ENCODE results near the gene TM4SF4. TPM values are rescaled to one million over a fixed set of nuclear protein-coding genes. Genes with fewer than 3 reads are reported as not detected.

TM4SF4 gene
- total and polyA plus RNA-seq, 2 donors from 2014 or later, result 0.92 to 0.94 TPM

- Histone ChIP-seq H3K9ac (ENCODE audit: low read length in 3 of 3) (no peak overlapping the region), H3K4me1 (ENCODE audit: control insufficient read depth in 2 of 3, insufficient read depth in 2 of 3, low read depth in 1 of 3, low read length in 3 of 3) (no peaks in the 10 kb centered on the region), H3K36me3 (ENCODE audit: control insufficient read depth in 2 of 3, insufficient read depth in 3 of 3, low read length in 3 of 3) (peaks cover 0 to 12% (median 5%) of the 10 kb centered on the region in 3 donors), H3K27me3 (ENCODE audit: control insufficient read depth, insufficient read depth, low read length) (no peaks in the 10 kb centered on the region), H3K4me3 (ENCODE audit: low read length in 3 of 3) (no peak overlapping the region), H3K27ac (ENCODE audit: low read depth in 2 of 2, low read length in 2 of 2) (no peak overlapping the region), H3K9me3 (ENCODE audit: control insufficient read depth in 2 of 3, insufficient read depth in 1 of 3, low read length in 3 of 3) (no peaks in the 10 kb centered on the region)
- TF ChIP-seq CTCF (IDR thresholded peaks at IDR 0.05; ENCODE audit: borderline replicate concordance, extremely low read depth, insufficient read depth), result no peak
- DNase-seq (no peak), FAIRE-seq (no peak)
- intact Hi-C loops (cut with DNase I), result loop anchor here (5.0 kb wide), 1 partner anchor 207 kb away; no protein-coding TSS in a partner anchor
Observed at GRCh38 chr3:149515249-149515648, 40.8 kb downstream of the TM4SF4 start.

GRCh38 chr3:149516920-149517319 lies 42.4 kb downstream of the TM4SF4 start:
- H3K27me3 ChIP-seq (ENCODE audit: control insufficient read depth, insufficient read depth, low read length), result no peaks in the 10 kb centered on the region
- DNase-seq, result no peak
- H3K9ac ChIP-seq (ENCODE audit: low read length in 3 of 3), result no peak overlapping the region
- no peaks in the 10 kb centered on the region for H3K9me3 ChIP-seq (ENCODE audit: control insufficient read depth in 2 of 3, insufficient read depth in 1 of 3, low read length in 3 of 3)
- peaks cover 2 to 16% (median 12%) of the 10 kb centered on the region in 3 donors for H3K36me3 ChIP-seq (ENCODE audit: control insufficient read depth in 2 of 3, insufficient read depth in 3 of 3, low read length in 3 of 3)
- FAIRE-seq, result no peak
- no peaks in the 10 kb centered on the region for H3K4me1 ChIP-seq (ENCODE audit: control insufficient read depth in 2 of 3, insufficient read depth in 2 of 3, low read depth in 1 of 3, low read length in 3 of 3)
- H3K4me3 ChIP-seq (ENCODE audit: low read length in 3 of 3), result no peak overlapping the region
- no peak overlapping the region for H3K27ac ChIP-seq (ENCODE audit: low read depth in 2 of 2, low read length in 2 of 2)
- TF ChIP-seq CTCF (IDR thresholded peaks at IDR 0.05; ENCODE audit: borderline replicate concordance, extremely low read depth, insufficient read depth), result no peak
- intact Hi-C loops (cut with DNase I), result loop anchor here (5.0 kb wide), 1 partner anchor 205 kb away; no protein-coding TSS in a partner anchor

GRCh38 chr3:149519912-149520311 lies 45.4 kb downstream of the TM4SF4 start:
- no peak for FAIRE-seq
- intact Hi-C loops (cut with DNase I), result loop anchor here (5.0 kb wide), 1 partner anchor 202 kb away; no protein-coding TSS in a partner anchor
- Histone ChIP-seq H3K4me1 (ENCODE audit: control insufficient read depth in 2 of 3, insufficient read depth in 2 of 3, low read depth in 1 of 3, low read length in 3 of 3) (no peaks in the 10 kb centered on the region), H3K36me3 (ENCODE audit: control insufficient read depth in 2 of 3, insufficient read depth in 3 of 3, low read length in 3 of 3) (peaks cover 7 to 29% (median 23%) of the 10 kb centered on the region in 3 donors), H3K9ac (ENCODE audit: low read length in 3 of 3) (no peak overlapping the region), H3K4me3 (ENCODE audit: low read length in 3 of 3) (no peak overlapping the region), H3K27me3 (ENCODE audit: control insufficient read depth, insufficient read depth, low read length) (no peaks in the 10 kb centered on the region), H3K9me3 (ENCODE audit: control insufficient read depth in 2 of 3, insufficient read depth in 1 of 3, low read length in 3 of 3) (no peaks in the 10 kb centered on the region), H3K27ac (ENCODE audit: low read depth in 2 of 2, low read length in 2 of 2) (no peak overlapping the region)
- DNase-seq, result no peak
- TF ChIP-seq CTCF (IDR thresholded peaks at IDR 0.05; ENCODE audit: borderline replicate concordance, extremely low read depth, insufficient read depth), result no peak

Data from kidney (tissue), 14 donors.